A204.1 (cell line): ENCODE measurements around the gene RBMS3.

Source experiments
- FAIRE-seq: peaks from 2 replicates; lab custom pipeline; 2012; peaks lifted over from hg19 to GRCh38; lab: Jason Lieb, UNC

Gene RBMS3

DNA sequence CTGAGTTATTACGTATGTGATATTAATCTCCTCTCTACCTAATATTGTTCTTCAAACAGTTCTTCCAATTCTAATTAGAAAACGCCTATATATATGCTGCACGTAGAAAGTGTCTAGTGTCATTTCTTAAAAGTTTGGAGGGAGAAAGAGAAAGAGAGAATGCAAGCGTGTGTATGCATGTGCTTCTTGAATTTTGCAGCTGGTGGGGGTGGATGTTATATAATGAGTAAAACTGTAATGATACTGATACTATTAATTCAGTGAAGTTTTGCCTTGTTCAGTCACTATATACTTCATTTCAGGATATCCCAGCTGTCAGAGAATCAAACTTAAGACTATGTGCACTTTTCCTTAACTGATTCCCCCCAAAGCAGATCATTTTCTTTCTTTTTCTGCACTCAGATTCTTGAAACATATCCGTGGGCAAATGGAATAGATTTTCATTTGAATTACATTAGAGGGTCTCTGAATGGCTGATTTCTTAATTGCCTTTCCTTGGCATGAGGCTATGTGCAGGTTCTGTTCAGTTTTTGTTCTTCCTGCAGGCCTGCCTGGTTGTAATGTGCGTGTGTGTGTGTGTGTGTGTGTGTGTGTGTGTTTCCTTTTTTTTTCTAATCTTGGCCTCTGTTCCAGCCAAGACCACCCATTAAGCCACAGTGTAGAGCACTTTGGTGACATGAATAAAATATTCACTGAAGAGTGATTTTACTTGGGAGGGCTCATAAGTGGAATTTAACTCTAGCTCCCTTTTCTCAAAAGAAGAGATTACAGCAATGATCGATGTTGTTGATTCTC is 617.5 kb downstream of the RBMS3 start:
- FAIRE-seq, result no peak

DNA sequence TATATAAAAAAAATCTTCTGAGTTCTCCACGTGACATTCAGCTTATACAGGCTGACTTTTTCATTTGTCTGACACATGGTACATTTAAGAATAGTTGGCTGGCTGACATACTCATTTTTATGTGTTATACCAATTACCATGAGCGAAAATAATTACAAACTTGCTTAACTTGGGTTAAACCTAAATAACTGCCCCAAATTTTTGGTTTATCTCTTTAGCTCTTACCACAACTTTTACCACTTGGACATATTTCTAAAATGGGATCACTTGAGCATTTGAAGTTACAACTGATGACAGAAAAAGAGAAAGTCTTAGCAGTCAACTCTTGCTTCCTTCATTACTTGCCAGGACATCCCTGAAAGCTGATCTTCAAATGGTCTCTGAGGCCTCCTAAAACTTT is 618.1 kb downstream of the RBMS3 start:
- FAIRE-seq, result no peak

DNA sequence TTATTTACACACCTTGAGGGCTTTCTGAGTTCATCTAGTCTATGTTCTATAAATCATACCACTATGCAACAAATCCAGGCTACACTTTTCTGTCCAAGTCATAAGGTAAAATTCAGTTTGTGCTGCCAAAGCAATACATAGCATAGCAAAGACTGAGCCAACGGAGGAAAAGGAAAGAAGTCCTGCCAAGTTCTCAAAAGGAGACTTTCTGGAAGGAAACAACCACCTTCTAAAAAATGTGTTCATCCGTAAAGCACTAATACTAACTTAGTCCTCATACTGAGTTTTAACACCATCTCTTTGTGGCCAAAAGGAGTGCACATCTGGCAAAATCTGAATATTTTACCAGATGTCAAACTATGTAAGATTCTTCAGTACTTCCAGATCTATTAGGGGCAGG is 620.2 kb downstream of the RBMS3 start:
- FAIRE-seq, result no peak

DNA sequence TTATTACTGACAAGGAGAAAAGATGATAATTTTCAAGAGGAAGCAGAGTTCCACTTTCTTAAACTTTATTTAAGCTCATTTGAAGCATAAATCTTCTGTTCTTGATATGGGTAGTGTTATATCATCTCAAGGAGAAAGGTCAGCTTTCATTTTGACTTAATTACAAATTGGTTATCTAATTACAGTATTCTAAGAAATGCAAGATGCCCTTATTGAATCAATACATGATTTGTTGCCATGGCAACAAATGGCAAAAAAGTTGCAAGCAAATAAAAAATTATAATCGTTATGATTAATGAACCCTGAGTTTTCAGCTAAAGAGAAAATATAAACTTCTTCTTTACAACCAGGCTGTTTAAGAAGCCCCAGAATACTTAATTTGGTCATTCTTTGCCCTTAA is 622.7 kb downstream of the RBMS3 start:
- FAIRE-seq, result no peak

DNA sequence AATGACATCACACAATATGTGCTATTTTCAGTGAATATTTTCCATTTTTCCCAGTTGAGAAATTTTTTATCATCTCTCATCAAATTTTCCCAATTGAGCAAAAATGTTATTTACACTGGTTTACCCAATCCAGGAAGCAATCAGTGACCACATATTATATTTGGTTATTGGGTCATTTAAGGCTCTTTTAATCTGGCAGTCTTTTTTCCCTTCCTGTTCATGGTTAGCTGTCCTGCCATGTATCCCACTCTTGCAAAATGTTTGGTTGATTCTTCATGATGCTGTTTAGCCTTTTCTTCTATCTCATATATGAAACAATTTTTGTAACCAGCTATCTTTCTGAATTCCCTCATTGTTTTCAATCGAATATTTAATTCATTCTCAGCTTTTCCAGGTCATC is 626.0 kb downstream of the RBMS3 start:
- FAIRE-seq, result no peak

DNA sequence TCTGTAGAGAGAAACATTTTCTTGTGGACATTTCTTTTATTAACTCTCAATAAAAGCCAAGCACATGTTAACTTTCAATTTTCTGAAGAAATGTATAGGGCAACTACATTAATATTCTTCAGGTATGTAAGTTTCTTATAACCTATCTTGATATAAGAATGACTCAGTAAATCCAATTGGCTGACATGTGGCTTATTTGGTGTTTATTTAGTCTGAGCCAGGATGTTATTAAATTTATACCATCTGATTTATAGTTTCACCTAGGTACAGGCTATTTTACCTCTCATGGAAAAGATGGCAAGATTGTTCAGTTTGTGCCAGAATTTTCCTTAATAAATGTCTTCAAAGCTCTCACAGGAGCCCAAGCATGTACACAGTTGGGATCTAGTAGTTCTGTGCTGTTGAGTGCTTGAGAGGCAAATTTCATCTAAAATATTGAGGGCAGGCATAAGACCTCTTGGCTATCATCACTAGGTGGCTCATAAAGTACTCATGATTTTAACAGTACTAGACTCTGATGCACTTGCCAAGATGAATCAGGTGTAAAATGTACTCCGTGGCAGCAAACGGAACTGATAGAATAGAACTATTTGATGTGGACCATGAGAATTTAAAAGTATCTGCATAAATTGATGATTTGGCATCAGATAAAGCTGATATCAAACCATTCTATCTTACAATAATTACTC is 631.9 kb downstream of the RBMS3 start:
- FAIRE-seq, result no peak

DNA sequence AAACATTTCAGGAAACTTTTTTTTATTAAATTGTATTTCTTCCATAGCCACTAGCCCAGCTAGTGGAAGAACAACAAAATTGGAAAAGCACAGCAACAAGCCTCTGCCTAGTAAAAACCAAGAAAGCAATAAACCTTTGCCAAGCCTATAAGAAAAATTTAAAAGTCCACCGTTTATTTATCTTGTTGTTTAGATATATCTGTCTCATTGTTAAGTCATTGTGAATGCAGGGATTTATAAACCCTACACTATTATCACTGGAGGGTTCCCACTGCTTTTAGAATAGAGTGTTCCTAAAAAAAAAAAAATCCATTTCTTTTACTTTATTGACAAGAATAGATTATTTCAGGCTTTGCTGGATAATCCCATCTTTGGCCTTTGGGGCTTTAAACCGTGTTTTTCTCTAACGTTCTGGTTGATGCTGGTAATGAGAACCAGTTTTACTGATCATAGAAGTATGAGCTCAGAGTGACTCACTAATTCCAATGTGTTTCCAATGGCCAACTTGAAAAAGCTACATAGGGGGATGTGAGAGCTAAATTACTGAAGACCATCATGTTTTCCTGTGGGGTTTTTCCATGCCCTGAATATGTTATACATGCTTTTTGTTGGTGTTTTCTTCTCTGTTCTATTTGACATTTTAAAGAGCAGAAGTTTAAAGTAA is 634.1 kb downstream of the RBMS3 start:
- FAIRE-seq, result no peak

DNA sequence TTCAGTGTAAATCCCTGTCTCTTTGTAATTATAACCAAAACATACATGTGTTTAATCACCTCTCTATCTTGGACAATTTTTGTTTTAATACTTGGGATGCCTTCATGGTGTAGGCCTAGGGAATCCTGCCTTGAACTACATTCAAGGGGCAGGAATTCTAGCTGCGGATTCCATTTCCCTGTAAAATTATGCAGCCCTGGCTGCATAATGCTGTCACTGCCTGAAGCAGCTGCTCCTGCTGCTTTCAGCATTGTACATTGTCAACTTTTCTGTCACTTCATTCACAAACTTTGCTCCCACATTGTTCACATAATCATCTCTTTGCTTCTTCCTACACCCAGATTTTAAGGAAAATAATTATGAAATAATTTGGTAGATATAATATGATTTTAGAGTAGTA is 638.7 kb downstream of the RBMS3 start:
- FAIRE-seq, result no peak

DNA sequence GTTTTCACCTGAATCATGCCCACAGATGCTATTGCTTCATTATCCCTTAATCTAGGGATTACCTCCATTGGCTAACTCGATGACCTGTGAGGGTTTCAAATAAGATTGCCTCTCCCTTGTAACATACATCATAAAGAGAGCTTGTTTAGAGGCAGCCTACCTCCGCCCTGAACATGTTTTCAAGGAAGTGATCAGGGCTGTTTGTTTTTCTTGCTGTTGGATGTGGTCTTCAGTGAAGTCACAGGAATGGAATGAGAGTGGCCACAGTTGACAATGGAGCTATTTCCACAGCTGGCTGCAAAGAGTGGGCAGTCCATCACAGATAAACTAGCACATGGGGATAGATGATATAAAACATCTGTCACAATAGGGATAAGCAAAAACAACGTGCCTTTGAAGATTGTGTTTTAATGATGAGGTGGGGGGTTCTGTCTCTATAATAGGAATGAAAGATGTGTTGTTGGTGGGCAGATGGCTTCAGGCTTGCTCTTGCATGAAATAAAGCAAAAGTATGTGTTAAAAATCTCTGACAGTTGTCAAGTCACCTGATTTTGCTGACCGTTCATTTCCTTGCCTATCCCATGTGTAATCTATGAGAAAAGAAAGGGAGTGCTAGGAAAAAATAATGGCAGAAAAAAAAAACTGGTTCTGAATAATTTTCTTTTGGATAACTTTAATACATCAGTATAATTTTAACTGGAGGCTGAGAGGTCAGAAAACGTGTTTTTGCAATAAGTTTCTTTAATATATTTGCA is 642.3 kb downstream of the RBMS3 start:
- no peak for FAIRE-seq

DNA sequence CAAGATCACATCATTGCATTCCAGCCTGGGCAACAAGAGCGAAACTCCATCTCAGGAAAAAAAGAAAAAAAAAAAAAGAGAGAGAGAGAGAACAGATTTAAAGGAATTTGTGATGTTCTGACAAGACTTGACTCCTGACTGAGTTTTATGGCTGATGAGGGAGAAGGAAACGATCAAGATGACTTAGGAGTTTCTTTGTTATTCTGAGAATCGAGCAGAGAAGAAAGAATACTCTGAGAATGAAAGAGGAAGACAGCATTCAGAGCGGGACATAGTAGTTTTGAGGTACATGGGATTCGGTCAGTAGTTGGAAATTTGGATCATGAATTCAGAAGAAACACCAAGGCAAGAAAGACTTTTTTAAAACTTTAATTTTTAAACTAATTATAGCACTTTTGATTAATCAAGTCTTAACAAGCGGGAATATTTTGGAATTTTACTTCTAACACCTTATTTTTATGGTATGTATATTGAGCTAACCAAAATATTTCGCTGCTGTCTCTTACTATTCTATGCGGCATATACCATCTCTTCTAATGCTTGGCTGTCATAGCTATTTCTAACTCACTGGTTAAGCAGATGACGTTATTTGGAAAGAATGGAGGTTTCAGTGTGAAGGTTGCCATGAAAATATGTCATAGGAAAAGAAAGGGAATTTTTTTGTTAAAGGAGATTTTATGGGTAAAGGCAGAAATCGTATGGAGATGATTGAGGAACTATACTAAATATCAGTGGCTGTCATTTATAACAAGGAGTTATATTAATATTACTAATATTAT is 644.1 kb downstream of the RBMS3 start:
- no peak for FAIRE-seq

DNA sequence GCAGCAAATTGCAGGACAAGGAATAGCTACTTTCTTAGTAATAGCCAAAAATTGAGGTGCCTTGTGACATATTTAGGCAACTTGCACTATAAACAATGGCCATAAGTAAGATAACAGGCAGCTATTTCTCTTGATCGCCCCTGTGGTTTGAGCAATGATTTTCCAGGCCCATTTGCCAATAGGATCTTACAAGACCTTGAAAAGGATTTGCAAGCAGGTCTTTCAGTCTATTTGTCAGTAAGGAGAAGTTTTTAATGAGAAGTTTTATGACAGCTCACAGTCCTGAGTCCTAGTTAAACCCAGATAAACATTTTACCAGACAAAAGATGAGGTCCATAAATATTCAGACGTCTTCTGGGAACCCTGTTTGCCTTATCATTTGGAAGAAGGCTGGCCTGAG is 645.5 kb downstream of the RBMS3 start:
- FAIRE-seq, result no peak

DNA sequence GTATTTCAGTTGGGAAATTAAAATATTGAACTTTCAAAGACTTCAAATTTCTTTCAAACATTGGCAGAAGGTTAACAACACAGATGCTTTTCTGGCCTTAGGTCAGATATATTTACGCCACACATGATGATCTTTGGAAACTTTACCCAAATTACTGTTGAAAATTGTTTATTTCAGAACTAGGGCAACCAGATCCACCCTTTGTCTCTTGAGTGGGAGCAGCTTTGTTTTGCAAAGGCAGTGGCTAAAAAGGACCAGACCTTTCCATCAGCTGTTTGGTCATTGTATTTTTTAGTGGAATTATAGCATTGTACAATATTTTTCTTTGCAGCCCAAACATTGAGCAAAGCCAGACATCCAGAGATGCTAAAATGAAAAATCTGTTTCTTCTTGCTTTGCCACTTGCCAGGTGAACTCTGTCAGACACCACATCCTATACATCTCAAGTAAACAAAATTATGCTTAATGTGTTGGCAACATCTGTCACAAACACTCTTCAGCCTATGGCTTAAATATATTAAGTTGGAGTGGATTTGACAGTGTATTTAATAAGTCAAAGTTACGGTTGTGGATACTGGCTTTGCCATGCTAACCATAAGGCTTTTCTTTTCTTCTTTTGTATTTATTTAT is 651.9 kb downstream of the RBMS3 start:
- no peak for FAIRE-seq

DNA sequence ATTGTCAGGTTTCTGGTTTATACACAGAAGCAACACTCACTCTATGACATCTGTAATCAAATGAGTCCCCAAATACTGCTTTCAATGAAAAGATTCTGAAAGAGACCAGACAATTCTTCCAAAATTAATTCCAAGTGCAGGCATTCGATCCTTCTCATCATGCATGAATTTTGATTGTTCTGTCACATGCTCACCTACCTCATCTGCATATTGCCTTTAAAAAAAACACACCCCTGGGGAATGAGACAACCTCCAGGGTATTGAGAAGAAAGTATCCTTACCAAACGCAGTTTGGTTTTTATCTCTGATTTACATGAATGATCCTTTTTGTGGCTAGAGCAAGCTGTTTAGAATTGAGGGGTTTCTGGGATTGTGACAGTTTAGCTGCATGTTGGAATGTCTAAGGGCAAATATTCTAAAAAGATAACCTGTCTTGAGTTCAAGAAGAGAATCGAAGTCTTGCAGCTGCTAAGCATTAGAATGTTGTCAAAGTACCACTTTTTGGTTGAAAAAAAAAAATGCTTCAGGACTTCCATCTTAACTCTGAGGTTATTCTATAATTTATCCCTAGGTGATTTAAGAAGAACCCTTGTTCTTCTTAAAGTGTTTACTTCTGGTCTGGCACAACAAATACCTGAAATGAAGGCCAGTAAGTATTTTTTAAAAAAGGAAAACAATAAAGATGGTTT is 653.1 kb downstream of the RBMS3 start:
- no peak for FAIRE-seq

DNA sequence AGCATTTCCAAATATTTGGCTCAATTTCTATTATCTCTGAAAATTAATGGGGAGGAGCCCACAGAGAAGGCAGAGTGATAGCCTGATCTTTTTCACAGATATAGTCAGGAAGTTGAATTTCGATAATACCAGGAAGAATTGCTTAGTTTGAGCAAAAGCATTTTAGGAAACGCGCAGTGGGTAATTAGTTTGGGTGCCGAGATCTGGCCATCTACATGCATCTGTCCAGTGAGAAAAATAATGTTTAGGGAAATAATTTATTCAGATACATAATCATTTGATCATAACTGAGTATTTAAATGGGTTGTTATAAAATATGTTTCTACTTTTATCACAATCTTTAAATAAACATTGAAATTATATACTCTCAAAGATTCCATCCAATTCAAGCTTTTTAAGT is 653.9 kb downstream of the RBMS3 start:
- FAIRE-seq, result no peak

DNA sequence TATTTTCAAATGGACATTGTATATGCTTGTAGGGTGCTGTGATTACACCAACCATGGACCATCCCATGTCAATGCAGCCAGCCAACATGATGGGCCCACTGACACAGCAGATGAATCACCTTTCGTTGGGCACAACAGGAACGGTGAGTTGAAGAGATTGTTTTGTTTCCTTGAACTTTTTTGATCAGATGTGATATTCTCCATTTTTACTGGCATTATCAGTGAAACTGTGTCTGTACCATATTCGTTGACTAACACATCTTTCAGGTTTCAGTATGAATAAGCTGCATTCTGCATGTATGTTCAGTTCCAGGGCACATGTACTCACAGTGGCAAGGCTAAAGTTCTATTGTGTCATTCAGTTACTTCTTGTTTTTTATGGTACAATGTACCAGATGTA is 655.2 kb downstream of the RBMS3 start:
- no peak for FAIRE-seq

DNA sequence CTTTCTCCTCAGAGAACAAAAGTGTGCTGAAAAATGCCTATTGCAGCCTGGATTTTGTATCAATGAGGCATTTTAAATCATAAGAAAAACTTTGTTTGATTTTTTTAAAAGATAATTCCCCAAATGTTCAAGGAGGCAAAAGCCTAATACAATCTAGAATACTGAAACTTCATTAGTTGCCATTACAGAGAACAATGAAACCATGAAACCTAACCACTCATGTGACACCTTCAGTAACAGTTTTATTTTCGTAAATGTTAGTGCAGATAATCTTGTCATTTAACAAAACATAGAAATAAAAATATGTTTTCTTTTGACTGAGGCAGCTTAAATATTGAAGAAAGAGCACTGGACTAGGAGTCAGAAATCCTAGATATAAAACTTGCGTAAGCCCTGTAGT is 655.9 kb downstream of the RBMS3 start:
- no peak for FAIRE-seq

DNA sequence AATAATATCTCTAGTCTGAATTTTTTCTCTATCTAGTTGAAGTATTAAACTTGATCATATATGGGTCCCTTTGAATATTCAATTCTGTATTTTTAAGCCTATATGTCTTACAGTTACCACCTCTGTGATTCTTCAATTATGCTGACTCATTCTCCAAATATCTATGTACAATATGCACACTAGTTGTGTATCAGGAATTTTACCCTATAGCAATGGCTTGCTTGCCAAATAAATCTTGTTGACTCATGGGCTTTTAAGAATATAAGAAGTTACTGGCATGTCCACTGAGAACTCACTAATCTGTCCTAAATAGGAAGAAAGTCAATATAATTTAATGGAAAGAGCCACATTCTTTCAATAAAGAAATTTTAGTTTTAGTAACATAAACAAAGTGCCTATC is 656.3 kb downstream of the RBMS3 start:
- FAIRE-seq, result no peak

DNA sequence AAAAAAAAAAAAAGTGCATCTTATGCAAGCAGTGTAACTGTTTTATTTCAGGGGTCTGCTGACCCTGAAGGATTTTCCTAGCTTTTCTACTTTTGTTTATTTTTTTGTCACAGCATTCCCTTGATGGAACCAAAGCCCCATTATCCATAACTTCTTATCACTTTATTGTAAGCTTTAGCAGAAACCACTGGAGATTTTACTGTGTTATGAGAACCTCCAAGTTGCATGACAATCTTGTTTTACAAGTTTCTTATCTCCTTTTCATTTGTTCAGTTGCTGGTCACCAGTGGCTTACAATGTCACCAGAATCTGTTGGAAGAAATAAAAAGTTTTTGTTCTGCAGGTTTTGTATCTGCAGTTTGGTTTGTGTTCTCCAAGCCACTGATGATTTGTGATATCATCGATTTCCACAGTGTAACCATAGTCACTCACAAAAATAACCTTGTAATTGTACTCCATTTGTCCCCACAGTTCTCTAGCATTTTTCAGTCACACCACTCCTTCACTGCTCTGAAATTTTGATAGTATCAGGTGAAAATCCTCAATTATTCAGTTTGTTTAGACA is 660.0 kb downstream of the RBMS3 start:
- no peak for FAIRE-seq

DNA sequence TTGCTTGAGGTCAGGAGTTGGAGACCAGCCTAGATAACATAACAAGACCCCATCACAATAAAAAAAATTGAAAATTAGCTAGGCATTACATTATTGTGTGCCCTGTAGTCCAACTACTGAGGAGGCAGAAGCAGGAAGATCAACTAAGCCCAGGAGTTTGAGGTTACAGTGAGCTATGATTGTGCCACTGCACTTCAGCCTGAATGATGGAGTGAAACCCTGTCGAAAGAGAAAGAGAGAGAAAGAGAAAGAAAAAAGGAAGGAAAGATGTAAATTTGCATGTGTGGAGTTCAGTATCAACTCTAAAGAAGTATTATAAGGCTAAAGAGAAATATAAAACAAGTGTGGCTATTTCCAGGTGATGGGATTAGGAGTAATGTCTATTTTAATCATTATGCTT is 661.4 kb downstream of the RBMS3 start:
- no peak for FAIRE-seq

DNA sequence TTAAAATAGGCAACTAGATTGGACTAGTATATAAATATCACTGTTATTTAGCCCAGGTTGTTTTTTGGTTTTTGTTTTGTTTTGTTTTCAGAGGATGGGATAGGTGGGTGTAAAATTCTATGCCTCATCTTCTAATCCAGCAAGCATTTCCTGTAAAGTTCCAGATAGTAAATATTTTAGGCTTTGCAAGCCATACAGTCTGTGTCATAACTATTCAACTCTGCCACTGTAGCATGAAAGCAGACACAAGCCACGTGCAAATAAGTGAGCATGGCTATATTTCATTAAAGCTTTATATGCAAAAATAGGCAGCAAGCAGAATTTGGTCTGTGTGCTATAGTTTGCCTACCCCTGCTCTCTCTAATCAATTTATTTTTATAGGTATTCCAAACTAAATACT is 668.3 kb downstream of the RBMS3 start:
- no peak for FAIRE-seq
